ENCODE data around the gene SIAH3. TPM values are rescaled to one million over a fixed set of nuclear protein-coding genes. Genes with fewer than 3 reads are reported as not detected.

Gene SIAH3
- total RNA-seq, 1 experiment from 2014 or later = not detected

DNA sequence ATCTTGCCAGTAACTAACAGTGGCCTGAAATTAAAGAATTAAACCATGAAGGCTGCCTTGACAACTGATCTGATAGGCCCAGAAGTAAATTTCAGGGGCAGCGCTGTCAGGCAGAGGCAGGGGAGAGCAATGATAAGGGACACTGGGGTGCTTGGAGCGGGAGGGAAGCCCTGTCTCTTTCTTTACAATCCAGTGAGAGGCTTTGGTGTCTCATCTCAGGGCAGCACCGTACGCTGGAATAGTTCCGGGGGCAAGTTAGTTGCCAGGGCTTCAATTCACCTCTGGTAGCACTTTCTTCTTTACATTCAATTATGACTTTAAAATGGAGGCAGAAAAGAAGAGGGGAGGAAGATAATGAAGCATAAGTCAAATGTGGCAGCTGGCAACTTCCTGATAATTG, 74.8 kb downstream of the SIAH3 start:
- Histone ChIP-seq H3K27me3 (ENCODE audit: low read length) (peaks cover 14% of the 10 kb centered on the region; the same call in 1 of the 2 replicates), H3K4me3 (ENCODE audit: low read length) (no peak overlapping the region), H3K27ac (ENCODE audit: low read length) (no peak overlapping the region), H3K9me2 (replicated peaks; ENCODE audit: low read length) (no peaks in the 10 kb centered on the region), H4K20me1 (ENCODE audit: low read length) (no peaks in the 10 kb centered on the region), H3K9me3 (ENCODE audit: low read length) (no peaks in the 10 kb centered on the region), H3K4me1 (ENCODE audit: insufficient read depth, low read length) (no peaks in the 10 kb centered on the region), H3K4me2 (ENCODE audit: low read length) (no peak overlapping the region), H3K36me3 (ENCODE audit: low read depth, low read length) (no peaks in the 10 kb centered on the region), H2AFZ (ENCODE audit: low read length) (no peak overlapping the region), H3K79me2 (ENCODE audit: low read length) (no peaks in the 10 kb centered on the region), H3K9ac (ENCODE audit: low read length) (no peak overlapping the region), H3F3A (ENCODE audit: low read length, unreplicated experiment) (no peaks in the 10 kb centered on the region)
- BruUV-seq (replicated peaks) = no TSS peak
- TF ChIP-seq EZH2 (IDR thresholded peaks at IDR 0.05; ENCODE audit: low read length, unreplicated experiment) = no peak
- TF ChIP-seq, protein P1, sequence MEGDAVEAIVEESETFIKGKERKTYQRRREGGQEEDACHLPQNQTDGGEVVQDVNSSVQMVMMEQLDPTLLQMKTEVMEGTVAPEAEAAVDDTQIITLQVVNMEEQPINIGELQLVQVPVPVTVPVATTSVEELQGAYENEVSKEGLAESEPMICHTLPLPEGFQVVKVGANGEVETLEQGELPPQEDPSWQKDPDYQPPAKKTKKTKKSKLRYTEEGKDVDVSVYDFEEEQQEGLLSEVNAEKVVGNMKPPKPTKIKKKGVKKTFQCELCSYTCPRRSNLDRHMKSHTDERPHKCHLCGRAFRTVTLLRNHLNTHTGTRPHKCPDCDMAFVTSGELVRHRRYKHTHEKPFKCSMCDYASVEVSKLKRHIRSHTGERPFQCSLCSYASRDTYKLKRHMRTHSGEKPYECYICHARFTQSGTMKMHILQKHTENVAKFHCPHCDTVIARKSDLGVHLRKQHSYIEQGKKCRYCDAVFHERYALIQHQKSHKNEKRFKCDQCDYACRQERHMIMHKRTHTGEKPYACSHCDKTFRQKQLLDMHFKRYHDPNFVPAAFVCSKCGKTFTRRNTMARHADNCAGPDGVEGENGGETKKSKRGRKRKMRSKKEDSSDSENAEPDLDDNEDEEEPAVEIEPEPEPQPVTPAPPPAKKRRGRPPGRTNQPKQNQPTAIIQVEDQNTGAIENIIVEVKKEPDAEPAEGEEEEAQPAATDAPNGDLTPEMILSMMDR (conservative IDR thresholded peaks at IDR 0.05; ENCODE audit: low read depth, low read length) = no peak
- no peak for TF ChIP-seq EZH2phosphoT487 (IDR thresholded peaks at IDR 0.05; ENCODE audit: borderline replicate concordance, low read length)
- intact Hi-C loops (cut with micrococcal nuclease) = no loop called here
- CTCF ChIA-PET = no interaction called here
- POLR2A ChIA-PET (ENCODE audit: unreplicated experiment) = no interaction called here
- ATAC-seq (no peak), DNase-seq (no peak)

DNA sequence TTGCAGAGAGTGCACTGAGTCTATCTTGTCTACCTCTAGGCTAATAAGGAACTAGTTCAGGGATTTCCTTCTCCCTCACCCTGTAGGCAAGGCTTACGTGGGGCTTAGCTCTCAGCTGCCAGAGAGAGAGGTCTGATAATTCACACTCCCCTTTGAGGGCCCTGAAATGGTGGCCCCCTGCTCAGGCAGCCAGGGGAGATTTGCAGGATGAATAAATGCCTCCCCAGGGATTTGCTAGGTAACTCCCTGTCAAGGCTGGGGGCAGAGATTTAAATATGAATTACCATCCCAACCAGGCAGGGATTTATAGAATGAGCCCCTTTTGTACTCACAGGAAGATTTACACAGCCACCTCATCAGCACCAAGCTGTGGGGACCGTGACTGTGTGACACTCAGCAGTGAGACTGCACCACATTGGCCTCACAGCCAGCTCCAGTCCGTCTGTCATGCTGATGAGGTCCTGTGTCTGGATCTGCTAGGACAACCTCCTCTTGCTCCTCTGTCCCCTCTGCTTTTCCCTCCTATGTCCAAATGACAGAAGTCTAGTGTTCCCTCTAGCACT, 76.1 kb downstream of the SIAH3 start:
- H2AFZ ChIP-seq (ENCODE audit: low read length) = no peak overlapping the region
- no peaks in the 10 kb centered on the region for H3K4me1 ChIP-seq (ENCODE audit: insufficient read depth, low read length)
- ATAC-seq (no peak), DNase-seq (no peak)
- peaks cover 26% of the 10 kb centered on the region for H3K27me3 ChIP-seq (ENCODE audit: low read length)
- H3K9ac ChIP-seq (ENCODE audit: low read length) = no peak overlapping the region
- no peaks in the 10 kb centered on the region for H3K9me3 ChIP-seq (ENCODE audit: low read length)
- H3K36me3 ChIP-seq (ENCODE audit: low read depth, low read length) = no peaks in the 10 kb centered on the region
- CTCF ChIA-PET = no interaction called here
- no peak overlapping the region for H3K27ac ChIP-seq (ENCODE audit: low read length)
- H3K4me3 ChIP-seq (ENCODE audit: low read length) = no peak overlapping the region
- H4K20me1 ChIP-seq (ENCODE audit: low read length) = no peaks in the 10 kb centered on the region
- TF ChIP-seq, protein P1 (conservative IDR thresholded peaks at IDR 0.05; ENCODE audit: low read depth, low read length) = no peak
- no peak for TF ChIP-seq EZH2 (IDR thresholded peaks at IDR 0.05; ENCODE audit: low read length, unreplicated experiment)
- TF ChIP-seq EZH2phosphoT487 (IDR thresholded peaks at IDR 0.05; ENCODE audit: borderline replicate concordance, low read length) = no peak
- H3K79me2 ChIP-seq (ENCODE audit: low read length) = no peaks in the 10 kb centered on the region
- no TSS peak for BruUV-seq (replicated peaks)
- POLR2A ChIA-PET (ENCODE audit: unreplicated experiment) = no interaction called here
- H3F3A ChIP-seq (ENCODE audit: low read length, unreplicated experiment) = no peaks in the 10 kb centered on the region
- intact Hi-C loops (cut with micrococcal nuclease) = no loop called here
- no peaks in the 10 kb centered on the region for H3K9me2 ChIP-seq (replicated peaks; ENCODE audit: low read length)
- H3K4me2 ChIP-seq (ENCODE audit: low read length) = no peak overlapping the region

DNA sequence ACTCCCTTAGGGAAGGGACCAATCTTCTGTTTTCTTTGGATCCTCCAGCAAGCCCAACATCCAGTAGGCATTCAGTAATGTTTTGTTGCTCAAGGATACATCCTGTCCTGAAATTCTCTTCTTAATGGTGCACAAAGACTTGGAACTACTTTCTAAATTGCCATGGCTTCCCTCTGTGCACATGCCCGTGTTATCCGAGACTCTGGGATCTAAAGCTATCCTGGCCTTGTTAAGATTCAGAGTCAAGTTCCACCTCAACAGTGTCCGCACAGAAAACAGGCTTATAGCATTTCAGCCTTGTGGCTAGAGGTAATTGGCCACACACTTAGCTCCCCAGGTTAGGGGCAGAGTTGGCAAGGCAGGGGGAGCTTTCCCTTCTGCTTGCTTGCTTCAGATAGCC, 77.6 kb downstream of the SIAH3 start:
- no peak overlapping the region for H3K27ac ChIP-seq (ENCODE audit: low read length)
- H3K4me3 ChIP-seq (ENCODE audit: low read length) = no peak overlapping the region
- no peak for TF ChIP-seq EZH2phosphoT487 (IDR thresholded peaks at IDR 0.05; ENCODE audit: borderline replicate concordance, low read length)
- no peak for TF ChIP-seq EZH2 (IDR thresholded peaks at IDR 0.05; ENCODE audit: low read length, unreplicated experiment)
- TF ChIP-seq, protein P1 (conservative IDR thresholded peaks at IDR 0.05; ENCODE audit: low read depth, low read length) = no peak
- H3K79me2 ChIP-seq (ENCODE audit: low read length) = no peaks in the 10 kb centered on the region
- H3K9me3 ChIP-seq (ENCODE audit: low read length) = no peaks in the 10 kb centered on the region
- no peak for ATAC-seq
- DNase-seq = no peak
- H4K20me1 ChIP-seq (ENCODE audit: low read length) = no peaks in the 10 kb centered on the region
- H3F3A ChIP-seq (ENCODE audit: low read length, unreplicated experiment) = no peaks in the 10 kb centered on the region
- POLR2A ChIA-PET (ENCODE audit: unreplicated experiment) = no interaction called here
- H3K36me3 ChIP-seq (ENCODE audit: low read depth, low read length) = no peaks in the 10 kb centered on the region
- no peak overlapping the region for H3K4me2 ChIP-seq (ENCODE audit: low read length)
- intact Hi-C loops (cut with micrococcal nuclease) = no loop called here
- CTCF ChIA-PET = no interaction called here
- no TSS peak for BruUV-seq (replicated peaks)
- no peaks in the 10 kb centered on the region for H3K9me2 ChIP-seq (replicated peaks; ENCODE audit: low read length)
- no peaks in the 10 kb centered on the region for H3K4me1 ChIP-seq (ENCODE audit: insufficient read depth, low read length)
- no peak overlapping the region for H3K9ac ChIP-seq (ENCODE audit: low read length)
- peaks cover 35% of the 10 kb centered on the region for H3K27me3 ChIP-seq (ENCODE audit: low read length)
- H2AFZ ChIP-seq (ENCODE audit: low read length) = no peak overlapping the region

All from PC-3 (cell line).